Iris pigment epithelial cell (primary cell): Measurements from ENCODE around the gene AKR1E2.

Experiments
- DNase-seq: peaks from one replicate; pipeline ENCODE4 v3.0.0-alpha.2; 2011; ENCODE audit warnings: low read depth

The AKR1E2 gene

GRCh38 chr10:4845766-4846165 lies 19.8 kb downstream of the AKR1E2 start:
- no peak for DNase-seq

GRCh38 chr10:4846775-4847174 lies 20.8 kb downstream of the AKR1E2 start:
- no peak for DNase-seq

DNA sequence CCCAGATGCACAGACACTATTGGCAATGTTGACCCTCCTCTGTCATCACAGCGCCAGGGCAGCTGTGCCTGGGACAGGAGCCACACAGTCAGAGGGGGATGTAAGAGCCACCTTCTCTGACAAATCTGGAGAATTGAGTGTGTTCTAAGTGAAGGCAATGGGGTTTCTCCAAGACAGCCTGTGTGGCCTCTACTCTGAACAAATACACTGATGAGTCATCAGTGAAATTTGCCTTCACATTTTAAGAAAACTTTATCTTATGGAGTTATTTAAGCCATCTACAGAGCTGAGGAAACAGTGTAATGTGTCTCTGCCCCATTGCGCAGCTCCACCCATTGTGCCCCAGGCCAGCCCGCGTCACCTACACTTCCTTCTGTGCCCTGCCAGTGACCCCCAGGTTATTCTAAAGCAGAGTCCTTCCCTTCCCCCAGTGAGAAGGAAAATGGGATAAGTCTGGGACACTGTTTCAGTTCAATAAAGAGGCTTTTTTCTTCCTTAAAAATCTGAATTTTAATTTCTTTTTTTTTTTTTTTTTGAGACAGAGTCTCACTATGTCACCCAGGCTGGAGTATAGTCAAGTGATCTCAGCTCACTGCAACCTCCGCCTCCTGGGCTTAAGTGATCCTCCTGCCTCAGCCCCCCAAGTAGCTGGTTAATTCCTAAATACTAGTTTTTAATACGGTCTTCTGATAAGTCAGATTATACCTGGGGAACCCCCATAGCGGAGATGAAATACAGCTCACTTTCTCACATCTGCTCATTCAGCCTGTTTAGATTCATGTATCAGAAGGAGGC lies 21.8 kb downstream of the AKR1E2 start:
- DNase-seq = peak; percentile 88

GRCh38 chr10:4848356-4849041 lies 22.5 kb downstream of the AKR1E2 start:
- DNase-seq = no peak

DNA sequence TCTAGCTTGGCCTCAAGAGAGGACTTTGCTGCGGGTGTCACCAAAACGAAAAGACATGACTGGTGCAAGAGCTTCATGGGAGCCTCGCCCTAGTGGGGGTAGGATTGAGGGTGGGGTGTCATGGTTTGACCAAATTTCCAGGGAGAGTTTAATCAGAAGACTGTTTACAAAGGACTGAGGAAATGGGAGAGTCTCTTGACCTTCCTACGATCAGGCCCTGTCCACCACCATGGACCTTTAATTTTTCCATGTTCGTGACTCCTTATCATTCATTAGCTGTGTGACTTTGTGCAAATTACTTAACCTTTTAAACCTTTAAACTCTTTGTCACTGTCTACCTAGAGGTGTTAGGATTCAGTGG lies 23.0 kb downstream of the AKR1E2 start:
- no peak for DNase-seq

DNA sequence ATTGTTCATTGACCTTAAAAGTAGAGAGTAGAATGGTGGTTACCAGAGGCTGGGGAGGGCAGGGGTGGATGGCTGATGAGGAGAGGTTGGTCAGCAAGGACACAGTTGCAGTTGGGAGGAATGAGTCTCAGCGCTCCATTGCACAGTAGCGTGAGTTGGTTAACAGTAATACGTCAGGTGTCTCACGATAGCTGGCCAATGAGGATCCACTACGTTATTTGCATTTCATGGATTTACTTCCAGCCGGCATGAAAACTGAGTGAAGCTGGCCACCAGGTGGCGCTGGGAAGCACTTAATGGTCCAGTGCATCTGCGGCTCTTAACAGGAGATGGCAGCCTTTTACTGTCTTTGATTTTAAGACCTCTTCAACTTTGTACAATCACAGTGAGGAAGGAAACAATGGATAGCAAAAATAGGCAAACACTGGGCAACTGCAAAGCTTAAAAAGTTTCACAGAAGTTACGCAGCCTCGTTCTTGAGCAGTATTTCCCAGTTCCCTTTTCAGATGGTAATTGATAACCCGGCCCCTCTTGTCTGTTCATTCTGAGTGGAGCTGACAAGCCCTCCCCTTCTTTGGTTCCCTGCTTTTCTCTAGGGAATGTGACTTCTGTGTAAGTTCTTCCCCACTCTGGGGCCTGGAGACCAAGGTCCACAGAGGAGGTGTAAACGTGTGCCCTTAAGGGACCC lies 23.7 kb downstream of the AKR1E2 start:
- peak; percentile 97 for DNase-seq

DNA sequence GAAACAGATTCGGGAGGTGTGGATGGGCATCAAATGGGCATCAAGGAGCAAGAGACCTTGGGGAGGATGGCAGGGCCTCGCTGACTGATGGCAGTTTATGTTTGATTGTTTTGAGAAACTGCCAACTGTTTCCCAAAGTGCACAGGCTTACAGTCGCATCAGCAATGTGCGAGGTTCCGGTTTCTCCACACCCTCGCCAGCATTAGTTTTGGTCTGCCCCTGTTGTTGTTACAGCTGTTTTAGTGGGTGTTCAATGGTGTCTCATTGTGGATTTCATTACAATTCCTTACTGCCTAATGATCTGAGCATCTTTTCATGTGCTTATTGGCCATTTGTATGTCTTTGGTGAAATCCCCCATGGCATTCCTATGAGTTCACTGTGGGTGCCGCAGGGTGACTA lies 24.4 kb downstream of the AKR1E2 start:
- no peak for DNase-seq

DNA sequence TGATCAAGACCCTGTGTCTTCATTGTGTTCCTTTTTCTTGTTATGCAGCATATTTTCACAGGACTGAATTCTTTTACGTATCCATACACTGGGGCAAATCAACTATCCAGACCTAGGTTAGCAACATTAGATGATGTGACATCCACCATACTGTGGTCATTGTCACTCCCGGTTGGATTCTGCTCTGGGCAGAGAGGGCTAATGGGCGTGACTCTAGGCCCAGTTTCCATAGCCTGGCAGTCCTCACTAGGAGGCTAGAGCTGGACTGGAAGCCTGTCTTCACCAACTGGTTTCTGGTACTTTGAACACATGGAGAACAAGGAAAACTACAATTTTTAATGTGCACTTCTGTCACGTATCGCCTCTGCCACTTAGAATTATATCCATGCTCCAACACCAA lies 25.2 kb downstream of the AKR1E2 start:
- no peak for DNase-seq

- no peak for DNase-seq
Measured at GRCh38 chr10:4851846-4852245, 25.8 kb downstream of the AKR1E2 start.

GRCh38 chr10:4865945-4866661 lies 40.1 kb downstream of the AKR1E2 start:
- no peak for DNase-seq

DNA sequence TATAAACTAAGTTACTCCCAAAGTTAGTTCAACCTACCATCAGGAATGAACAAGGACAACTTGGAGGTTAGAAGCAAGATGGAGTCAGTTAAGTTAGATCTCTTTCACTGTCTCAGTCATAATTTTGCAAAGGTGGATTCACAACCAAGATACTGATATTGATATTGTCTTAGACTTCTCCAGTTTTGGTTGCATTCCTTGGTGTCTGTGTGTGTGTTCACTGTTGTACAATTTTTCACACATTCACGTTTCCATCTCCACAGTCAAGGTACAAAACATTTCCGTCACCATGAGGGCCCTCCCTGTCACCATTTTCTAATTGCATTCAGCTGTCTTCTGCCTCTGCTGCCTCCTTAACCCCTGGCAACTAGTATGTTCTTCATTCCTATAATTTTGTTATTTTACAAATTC lies 41.1 kb downstream of the AKR1E2 start:
- no peak for DNase-seq

- peak; percentile 7 for DNase-seq
Measured at GRCh38 chr10:4867520-4868356, 41.7 kb downstream of the AKR1E2 start.

DNA sequence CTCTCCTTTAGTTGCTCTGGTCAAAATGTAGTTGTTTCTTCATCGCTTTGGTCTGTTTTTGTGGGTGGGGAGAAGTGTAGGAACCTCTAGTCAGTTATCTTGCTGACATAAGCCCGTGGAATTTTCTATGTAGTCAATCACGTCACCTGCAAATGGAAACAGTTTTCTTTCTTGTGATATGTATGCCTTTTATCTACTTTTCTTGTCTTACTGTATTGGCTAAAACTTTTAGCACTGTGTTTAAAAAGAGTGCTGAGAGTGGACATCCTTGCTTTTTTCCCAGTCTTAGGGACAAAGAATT lies 42.3 kb downstream of the AKR1E2 start:
- DNase-seq = no peak

DNA sequence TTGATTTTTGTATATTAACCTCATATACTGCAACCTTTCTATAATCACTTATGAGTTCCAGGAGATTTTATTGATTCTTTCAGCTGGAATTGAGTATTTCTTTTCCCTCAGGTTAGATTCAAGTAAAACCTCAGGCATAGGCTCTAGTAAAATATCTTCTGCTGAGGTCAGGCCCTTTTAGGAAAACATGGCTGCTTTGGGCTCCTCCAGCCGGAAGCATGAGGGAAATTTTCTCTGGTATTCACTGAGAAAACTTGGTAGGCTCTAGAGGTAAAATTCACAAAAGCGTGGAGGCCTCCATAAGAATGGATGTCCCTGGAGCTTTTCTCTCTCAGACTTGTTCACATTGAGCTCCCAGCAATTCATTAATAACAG lies 56.7 kb downstream of the AKR1E2 start:
- DNase-seq = no peak

DNA sequence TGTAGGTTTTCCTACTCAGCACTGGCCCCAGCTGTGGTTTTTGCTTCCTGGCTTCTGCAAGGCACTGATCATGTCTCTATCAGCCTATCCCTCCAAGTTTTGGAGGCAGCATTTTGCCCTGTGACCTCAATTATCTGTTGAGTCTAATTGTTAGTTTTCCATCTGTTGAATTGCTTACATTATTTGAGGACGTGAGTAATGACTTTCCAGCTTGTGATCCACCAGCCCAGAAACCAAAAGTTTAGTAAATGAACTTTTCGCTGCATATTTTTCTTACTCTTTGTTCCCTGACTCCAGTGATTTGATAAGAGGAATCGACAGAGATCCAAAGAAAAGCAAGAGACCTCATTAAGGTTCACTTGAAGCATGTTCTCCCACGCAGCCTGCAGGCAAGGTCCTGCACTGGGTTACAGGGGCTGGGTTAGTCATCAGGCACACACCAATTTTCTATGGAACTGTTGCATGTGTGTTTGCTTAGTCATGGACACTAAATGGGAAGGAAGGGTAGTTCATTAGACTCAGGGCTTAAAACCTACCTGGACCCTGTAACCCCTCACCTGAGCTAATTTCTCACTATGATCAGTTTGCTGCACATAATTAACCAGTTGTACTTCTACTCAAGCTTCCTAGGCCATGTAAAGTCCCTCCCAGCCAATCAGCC lies 57.2 kb downstream of the AKR1E2 start:
- DNase-seq = peak; percentile 61

DNA sequence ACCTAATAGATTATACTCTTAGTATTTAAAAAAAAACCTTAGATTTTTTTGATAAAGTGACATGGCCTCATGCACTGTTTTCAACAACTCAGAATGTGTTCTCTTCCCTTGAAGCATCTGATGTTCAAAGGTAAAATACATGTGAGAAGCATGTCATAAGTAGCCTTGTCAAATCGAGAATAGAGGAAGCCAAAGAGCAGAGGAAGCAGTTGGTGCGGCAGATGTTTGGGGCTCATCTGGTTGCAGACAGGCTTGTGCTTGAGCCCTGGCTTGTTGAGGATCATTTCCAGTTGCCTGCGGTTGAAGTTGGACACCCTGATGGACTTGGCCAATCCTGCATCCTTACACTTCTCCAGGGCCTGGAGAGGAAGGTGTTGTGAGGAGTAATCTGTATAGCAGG lies 59.2 kb downstream of the AKR1E2 start:
- DNase-seq = no peak

DNA sequence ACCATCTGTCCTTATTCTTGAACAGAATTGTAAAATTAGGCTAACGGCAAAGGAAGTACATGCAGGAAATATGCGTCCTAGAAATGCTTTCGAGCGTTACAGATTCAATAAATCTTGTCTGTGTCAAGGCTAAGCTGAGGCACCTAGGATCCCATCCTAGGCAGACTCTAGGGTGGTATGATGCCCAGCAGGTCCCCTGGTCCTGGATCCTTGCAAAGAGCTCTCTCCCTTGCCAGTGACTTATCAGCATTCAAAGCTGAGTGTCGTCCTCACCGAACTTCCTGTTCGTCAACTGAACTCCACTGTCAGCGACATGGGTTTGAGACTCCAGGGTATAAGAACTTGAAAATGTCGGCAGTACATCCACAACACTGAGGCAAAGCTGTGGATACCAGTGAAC lies 61.5 kb downstream of the AKR1E2 start:
- no peak for DNase-seq

DNA sequence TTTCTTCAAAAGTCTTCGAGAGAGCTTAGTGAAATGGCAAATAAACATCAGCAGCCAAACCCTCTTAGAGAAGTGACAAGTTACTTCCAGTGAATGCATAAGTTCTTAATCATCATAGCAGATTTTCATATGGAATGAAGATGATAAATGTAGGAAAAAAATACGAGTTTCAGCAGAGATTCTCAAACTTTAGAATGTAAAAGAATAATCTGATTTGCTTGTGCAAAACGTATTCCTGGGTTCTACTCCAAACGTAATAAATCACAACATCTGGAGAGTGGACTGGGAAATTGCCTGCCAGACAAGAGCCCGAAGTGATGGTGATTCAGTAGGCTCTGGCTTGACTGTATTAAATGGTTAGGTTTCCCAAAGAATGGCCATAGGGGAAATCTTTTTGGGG lies 62.2 kb downstream of the AKR1E2 start:
- DNase-seq = no peak

GRCh38 chr10:4889959-4890358 lies 64.0 kb downstream of the AKR1E2 start:
- no peak for DNase-seq

- DNase-seq = no peak
Measured at GRCh38 chr10:4892681-4893080, 66.7 kb downstream of the AKR1E2 start.

DNA sequence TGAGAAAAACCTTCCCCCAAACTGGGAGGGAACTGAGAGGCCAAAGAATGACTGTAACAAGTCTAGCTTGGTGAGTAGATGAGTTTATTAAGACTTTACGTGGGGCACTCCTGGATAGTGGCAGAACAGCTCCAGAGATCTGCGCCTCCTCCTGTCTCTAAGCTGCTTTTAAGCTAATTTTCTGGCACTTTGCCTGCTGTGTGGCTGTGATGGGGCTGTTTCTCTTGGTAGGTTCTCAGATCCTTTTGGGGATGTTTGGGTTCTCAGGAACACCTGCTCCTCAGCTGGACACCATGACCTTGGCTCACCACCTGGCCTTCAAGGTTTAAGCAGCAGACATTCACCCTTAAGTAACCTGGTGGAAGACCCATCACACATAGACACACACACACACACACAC lies 68.3 kb downstream of the AKR1E2 start:
- DNase-seq = no peak
